HTR-8/SVneo (cell line): ENCODE results near the gene ONECUT1.

Experiments
- DNase-seq: peaks from one replicate; pipeline ENCODE4 v3.0.0; 2011; ENCODE audit warnings: low spot score, mixed read lengths; ENCODE audit not compliant: insufficient read length
- FAIRE-seq: peaks from 2 replicates; lab custom pipeline; 2011; peaks lifted over from hg19 to GRCh38; lab: Jason Lieb, UNC

ONECUT1 gene

GRCh38 chr15:52797625-52798501, 7.7 kb upstream of the ONECUT1 start:
- FAIRE-seq (no peak), DNase-seq (no peak)

- FAIRE-seq (no peak), DNase-seq (no peak)
These were observed 6.8 kb upstream of the ONECUT1 start for GRCh38 chr15:52796753-52797520.

- FAIRE-seq, result no peak
- DNase-seq, result no peak
These were observed 6.0 kb upstream of the ONECUT1 start for GRCh38 chr15:52796228-52796521.

DNA sequence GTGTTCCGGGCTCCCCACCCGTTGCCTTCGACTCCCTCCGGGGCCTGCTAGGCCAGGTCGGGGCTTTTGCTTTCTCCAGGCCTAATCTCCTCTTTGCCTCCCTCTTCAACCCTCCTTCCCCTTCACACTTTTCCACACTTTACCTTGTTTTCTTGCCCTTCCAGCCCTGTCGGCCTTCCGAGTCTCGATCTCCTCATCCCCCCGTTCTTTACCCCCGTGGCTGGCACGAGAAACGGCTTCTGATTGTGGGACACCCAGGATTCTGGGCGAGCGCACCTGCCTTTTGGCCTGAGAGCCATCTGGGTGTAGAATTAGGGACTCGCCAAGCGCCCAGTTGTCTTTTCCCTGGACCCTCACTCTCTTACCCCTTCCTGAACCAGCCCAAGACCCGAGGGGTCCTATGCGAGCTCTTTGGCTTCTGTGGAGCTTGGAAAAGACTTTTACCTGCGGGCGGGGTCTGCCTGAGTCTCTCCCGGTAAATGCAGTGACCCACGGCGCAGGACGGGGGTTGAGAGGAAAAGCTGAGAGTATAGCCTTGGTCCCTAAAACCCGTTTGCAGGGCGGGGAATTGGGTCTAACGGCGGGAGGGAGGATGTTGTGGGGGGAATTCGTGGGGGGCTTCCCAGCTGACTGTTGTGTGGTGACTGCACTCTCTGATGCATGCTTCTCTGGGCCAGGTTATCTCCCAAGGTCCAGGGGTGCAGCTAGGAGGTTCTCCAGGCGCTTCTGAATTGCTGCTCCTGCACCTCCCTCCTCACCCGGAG, 5.5 kb upstream of the ONECUT1 start:
- FAIRE-seq (no peak), DNase-seq (no peak)

DNA sequence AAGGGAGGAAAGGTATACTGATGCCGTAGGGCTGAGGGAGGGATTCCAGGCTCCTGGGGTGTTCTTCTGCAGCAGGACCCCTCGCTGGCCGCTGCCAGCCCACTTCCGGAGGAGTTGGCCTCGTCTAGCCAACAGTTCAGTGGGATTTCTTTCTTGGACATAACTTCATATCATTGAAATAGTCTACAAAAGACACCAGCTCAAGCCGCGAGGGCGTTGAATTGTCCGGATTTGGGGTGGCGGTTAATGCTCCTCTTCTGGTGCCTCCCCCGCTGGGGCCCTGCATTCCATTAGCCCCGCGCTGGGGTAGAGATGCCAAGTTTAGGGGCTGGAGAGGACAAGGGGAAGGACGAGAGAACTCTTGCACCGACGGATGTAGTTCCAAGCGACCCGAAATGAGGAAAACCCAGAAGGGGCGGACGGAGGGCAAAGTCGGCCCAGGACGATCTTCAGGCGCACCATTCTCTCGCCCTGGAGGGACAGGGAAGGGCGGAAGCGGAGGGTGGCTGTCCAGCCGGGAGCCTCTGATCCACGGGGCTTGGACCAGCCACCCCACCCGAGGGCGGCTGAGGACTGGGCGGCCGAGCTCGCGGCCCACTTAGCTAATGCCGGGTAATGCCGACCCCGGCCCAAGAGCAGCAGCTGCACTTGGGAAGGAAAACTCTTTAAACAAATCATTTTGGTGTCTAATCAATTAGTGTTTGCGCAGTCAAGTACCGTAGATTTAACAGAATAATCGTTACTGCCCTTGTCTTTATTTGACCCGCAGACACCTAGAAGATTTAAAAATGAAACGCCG, 4.7 kb upstream of the ONECUT1 start:
- DNase-seq, result no peak
- no peak for FAIRE-seq

- FAIRE-seq (no peak), DNase-seq (no peak)
These were observed 1.6 kb upstream of the ONECUT1 start for GRCh38 chr15:52791776-52792175.

GRCh38 chr15:52790941-52791751, 1.0 kb upstream of the ONECUT1 start:
- FAIRE-seq, result no peak
- no peak for DNase-seq

- FAIRE-seq, result no peak
- no peak for DNase-seq
These were observed 451 bp downstream of the ONECUT1 start for GRCh38 chr15:52789601-52790168.

DNA sequence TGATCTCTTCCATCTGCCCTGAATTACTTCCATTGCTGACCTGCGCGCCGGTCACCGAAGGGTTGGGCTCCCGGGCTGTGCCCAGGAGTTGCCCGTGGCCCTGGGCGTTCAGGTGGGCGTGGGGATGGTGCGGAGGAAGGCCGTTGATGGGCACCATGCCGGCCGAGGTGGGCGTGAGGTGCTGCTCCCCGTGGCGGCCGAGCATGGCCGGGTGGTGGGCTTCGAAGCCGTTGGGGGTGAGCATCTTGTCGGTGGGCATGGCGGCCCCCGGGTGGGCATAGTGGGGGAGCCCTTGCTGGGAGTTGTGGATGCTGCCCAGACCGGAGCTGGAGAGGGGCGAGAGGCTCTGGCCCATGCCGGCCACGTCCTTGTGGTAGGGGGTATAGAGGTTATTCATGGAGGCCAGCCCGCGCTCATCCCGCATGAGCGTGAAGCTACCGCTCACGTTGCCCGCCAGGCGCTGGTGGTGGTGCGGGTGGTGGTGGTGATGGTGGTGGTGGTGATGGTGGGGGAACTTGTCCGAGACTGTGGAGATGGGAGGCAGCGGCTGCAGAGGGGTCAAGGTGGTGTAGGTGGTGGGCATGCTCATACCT, 1.0 kb downstream of the ONECUT1 start:
- DNase-seq (no peak), FAIRE-seq (peak; percentile 33)

- no peak for DNase-seq
- no peak for FAIRE-seq
These were observed 1.8 kb downstream of the ONECUT1 start for GRCh38 chr15:52788099-52788986.

DNA sequence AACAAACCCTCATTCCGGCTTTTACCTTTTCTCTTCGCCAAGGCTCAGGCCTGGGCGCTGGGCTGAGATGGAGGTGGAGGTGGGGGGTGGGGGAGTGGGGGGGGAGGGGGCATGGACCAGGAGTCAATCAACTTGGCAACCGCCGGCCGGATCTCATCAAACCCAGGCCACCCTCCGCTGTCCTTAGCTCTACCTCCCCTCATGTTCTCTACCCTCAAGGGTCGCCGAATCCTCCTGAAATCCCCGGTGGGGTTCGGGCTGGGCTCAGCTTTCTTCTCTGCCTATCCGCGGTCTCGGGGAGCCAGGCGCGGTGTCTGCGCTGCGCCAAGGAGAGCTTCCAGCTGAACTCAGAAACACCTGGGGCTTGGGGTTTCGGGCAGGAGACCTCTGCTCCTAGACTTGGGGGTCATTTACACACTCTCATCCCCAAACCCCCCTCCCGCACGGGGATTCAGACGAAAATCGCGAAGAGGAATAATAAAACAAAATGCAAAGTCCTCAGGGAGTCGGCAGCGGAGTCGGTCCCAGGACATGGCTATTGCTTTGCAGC, 2.5 kb downstream of the ONECUT1 start:
- no peak for DNase-seq
- no peak for FAIRE-seq

DNA sequence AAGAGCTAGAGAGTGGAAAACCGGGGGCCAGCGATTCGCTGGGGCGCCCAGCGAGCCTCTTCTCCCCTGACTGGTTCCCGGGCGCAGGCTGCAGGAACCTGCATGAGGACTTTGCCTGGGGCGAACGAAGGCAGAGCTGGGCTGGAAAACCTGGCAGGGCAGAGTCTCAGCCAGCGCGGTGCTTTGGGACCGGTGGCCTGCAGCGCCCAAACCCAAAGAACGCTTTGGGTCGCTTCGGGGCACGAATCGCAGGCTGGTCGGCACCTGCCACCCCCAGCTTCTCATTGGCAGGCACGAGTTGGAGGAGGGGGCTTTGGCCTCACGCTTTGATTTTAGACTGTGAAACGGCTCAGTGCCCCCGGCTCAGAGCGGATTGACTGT, 3.0 kb downstream of the ONECUT1 start:
- DNase-seq, result no peak
- FAIRE-seq, result no peak

GRCh38 chr15:52786436-52787122, 3.6 kb downstream of the ONECUT1 start:
- DNase-seq (no peak), FAIRE-seq (no peak)

- FAIRE-seq, result no peak
- DNase-seq, result no peak
These were observed 4.3 kb downstream of the ONECUT1 start for GRCh38 chr15:52785672-52786406.

GRCh38 chr15:52784799-52785671, 5.1 kb downstream of the ONECUT1 start:
- DNase-seq (no peak), FAIRE-seq (no peak)
